Suppressor macrophage (primary cell): Measurements from ENCODE around the gene SP9.

Experiments
- DNase-seq, 4 experiments: peaks; one replicate each; pipeline ENCODE4 v3.0.0-alpha.2; 2020 to 2022

SP9 gene

DNA sequence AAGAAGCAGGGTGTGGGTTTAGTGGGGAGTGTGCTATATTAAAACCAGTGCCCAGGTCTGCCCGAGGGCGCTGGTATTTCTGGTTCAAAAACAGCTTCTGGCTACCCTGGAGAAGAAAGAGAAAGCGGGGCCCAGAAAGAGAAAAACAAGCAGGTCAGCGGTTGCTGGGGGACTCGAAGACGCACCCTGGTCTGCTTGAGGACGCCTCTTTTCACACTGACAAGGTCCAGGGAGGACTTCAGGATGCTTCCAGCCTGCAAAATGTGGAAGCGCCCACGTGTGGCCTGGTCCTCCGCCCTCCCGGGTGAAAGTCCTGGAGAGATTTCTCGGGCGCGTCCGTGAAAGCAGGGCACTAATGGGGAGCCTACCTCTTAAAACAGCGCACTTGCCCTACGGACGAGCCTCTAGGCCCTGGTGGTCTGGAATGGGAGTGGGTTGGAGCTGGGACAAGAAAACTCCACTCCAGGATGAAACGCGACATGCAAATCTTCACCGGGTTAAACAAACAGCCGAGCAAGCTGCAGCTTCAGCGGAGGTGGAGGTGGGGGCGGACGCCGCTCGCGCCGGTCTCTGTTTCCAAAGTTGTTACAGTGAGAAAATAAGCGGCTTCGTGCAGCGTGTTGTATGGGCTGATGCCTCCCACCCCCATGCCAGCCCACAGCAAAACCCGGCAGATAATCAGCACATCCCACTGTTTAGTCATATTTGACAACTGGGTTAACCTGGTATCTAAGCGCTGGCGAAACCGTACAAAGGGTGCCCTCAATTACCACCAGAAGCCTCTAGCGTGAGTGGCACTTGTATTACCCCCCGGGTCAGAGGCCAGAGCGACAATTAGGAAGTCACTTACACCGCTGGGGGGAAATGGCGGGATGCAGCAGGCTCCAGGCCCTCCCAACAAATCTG, 1.1 kb upstream of the SP9 start:
- peak in 2 of 4 experiments; percentile 31 to 48 for DNase-seq

DNA sequence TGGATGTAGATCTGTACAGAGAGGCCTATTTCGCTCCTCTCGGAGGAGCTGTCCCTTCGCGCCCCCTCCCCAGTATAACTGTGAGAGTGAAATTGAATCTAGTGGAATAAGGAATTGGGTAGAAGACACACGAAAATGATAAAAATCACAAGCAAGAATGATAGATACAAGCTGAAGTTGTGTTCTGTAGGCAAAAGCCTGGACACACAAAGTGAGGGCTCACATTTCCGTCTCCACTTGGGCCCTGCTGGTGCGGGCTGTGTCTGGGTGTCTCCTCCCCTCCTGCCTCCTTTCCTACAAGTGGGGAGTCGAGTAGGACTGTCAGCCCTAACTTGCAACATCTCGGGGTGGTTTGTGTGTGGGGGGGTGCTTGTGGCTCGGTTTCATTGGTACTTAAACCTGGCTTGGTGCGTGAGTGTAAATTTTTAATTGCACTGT, 457 bp upstream of the SP9 start:
- peak in 1 of 4 experiments; percentile 15 for DNase-seq

DNA sequence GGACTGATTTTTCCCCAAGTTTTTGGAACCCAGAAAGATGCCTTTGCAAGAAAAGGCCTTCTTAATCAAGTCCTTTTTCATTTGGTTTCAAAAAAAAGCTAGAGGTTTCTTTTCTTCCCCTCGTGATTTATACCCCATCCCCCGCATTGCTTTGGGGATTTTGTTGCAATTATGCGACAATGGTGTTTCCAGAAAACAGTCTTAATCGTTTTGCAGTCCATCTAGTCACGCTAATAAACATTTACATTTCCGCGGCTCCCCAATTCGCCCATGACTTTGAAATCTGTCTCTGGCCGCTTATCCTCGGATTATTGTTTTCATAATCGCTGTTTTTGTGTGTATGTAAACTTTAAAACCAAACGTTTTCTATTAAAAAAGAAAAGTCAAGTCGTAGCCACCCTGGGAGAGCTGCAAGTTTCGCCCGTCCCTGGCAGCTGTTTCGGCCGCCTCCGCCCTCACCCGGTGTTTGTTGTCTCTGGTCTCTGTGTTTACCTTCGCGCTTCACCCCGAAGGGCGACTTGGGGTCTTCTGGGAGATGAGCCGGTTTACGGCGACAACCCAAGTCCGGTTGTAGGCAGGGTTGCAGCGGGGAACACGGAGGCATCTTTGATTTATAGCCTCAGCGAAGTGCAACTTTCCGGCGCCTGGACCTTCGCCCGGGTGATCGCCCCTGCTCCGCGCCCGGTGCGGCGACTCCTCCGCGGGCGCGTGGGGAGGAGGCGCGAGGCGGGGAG, 667 bp downstream of the SP9 start:
- peak in 2 of 4 experiments; percentile 32 to 39 for DNase-seq

DNA sequence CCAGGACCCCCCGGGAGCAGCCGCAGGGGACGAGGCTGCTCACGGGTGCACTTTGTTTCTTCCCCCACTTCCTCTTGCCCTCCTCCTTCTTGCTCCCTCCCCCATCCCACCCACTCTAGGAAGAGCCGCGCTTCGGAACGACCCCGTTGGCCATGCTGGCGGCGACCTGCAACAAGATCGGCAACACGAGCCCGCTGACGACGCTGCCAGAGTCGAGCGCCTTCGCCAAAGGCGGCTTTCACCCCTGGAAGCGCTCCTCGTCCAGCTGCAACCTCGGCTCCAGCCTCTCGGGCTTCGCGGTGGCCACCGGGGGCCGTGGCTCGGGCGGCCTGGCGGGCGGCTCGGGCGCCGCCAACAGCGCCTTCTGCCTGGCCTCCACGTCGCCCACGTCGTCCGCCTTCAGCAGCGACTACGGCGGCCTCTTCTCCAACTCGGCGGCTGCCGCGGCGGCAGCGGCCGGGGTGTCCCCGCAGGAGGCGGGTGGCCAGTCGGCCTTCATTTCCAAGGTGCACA, 1.3 kb downstream of the SP9 start:
- DNase-seq, result peak in 2 of 4 experiments; percentile 51 to 60

DNA sequence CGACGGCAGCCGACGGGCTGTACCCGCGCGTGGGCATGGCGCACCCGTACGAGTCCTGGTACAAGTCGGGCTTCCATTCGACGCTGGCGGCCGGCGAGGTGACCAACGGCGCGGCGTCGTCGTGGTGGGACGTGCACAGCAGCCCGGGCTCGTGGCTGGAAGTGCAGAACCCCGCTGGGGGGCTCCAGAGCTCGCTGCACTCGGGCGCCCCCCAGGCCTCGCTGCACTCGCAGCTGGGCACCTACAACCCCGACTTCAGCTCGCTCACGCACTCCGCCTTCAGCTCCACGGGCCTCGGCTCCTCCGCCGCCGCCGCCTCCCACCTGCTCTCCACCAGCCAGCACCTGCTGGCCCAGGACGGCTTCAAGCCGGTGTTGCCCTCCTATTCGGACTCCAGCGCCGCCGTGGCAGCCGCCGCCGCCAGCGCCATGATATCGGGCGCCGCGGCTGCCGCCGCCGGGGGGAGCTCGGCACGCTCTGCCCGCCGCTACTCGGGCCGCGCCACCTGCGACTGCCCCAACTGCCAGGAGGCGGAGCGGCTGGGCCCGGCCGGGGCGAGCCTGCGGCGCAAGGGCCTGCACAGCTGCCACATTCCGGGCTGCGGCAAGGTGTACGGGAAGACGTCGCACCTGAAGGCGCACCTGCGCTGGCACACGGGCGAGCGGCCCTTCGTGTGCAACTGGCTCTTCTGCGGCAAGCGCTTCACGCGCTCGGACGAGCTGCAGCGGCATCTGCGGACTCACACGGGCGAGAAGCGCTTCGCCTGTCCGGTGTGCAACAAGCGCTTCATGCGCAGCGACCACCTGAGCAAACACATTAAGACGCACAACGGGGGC, 2.0 kb downstream of the SP9 start:
- peak in 3 of 4 experiments; percentile 46 to 78 (median 73) for DNase-seq

DNA sequence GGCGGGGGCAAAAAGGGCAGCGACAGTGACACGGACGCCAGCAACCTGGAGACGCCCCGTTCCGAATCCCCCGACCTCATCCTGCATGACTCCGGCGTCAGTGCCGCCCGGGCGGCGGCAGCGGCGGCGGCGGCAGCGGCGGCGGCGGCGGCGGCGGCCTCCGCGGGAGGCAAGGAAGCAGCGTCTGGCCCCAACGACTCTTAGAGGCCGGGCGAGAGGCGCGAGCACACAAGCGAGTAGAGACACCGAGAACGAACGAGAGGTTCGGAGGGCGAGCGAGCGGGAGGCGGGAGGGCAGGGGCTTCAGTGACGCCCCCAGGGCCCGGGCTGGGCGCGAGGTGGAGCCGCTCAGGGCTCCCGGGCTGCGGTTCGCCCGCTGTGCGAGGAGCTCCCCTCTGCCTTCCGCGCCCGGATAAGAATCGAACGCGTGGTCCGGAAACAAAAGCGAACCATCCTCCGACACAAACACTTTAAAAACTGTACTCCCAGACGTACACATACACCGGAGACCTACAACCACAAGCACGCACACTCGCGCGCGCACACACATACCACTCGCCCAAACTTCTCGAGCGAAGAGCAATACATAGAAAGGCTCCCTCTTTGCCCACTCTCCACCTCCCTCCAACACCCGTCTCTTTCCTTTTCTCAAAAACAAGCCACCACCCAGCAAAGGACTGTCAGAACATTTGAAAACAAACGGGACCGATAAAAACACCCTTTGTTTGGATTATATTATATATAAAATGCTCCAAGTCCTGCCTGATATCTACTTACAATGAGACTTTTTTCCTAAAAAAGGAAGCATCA, 2.8 kb downstream of the SP9 start:
- peak in 3 of 4 experiments; percentile 50 to 79 (median 75) for DNase-seq

DNA sequence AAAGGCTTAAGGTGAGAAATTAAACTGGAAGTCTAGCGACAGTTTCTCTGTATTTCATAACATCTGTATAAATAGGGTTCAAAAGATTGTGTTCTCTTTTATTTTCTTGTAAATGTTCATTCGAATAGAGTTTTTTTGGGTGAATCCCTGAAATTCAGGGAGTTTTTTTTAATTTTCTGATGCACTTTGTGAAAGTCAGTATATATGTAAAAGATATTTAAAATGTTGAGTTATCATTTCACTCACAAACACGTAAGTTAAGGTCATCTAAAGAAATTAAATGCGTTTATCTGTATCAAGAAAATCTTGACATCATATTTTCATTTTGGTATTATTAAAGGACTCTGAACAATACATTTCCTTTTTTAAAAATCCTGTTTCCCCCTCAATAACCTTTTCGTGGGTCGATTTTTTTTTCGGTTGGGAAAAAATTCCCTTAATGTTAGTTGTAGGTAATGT, 3.4 kb downstream of the SP9 start:
- DNase-seq, result no peak

DNA sequence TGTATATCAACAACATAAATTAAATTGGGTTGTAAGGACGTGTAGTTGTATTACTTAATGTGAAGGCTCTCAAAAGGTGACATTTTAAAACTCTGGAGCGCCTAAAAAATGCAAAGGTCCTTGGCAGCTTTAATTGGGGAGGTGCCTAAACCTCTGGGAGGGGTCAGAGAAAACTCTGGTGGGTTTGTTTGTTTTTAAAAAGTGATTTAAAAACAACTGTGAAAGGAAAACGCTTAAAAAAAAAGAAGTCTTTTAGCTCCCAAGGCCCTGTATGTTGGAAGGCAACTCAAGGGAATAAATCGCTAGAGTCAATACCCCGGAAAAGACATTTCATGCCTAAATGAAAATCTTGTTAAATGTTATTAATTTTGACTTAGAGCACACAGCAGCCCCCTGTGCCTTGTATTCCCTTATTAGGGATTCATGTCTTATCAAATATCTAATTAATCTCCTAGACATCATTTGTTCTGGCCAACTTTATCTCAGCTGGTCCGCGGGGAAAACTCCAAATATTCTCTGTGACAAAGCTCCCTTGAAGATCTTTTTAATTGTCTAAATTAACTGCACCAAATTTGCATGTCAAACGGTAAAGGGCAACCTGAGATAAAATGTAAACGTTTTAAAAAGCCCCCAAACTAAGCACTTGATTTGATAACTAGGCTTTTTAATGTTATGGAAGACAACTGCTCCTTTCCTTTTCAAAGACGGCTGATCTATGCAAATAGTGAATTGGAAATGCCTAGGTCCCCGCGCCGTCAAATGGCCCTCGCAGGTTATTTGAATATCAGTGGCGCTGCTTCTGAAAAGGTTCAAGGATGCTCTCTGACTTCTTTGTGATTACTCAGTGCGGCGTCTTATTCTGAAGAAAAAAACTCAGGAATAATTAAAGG, 4.2 kb downstream of the SP9 start:
- DNase-seq, result no peak

DNA sequence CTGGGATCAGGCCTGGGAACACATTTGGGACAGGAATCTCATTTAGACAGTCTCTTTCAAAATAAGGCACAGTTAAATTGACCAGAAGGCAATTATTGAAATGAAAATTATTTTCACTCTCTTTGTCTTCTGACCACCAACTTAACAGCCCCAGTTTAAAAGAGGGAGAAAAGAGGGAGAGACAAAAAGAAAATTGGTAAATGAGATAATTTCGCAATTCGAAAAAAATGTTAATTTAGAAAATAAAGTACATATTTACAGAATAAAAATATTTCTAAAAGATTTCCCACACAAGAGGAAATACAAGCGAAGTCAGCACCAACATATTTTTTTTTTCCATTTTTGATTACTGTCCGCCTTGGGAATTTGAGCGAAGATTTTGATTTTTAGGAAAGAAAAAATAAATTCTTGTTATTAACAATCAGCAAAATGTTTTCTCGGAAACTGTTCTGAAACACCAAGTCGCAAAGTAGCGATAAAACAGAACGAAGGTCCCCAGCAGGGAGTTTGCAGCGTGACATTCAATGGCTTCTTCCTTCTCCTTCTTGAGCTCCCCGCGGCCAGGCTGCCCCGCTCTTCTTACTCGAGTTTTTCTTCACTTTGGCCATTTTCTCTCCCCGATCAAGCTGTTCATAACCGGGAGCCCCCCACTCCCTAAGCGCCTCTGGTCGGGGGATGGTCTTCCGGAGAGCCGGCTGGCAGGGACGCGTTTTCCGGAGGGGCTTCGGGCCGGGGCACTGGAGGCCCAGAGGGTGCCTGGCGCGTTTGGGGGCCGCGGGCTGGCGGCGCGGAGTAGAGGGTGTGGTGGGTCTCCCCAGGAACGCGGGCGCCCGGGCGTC, 5.0 kb downstream of the SP9 start:
- DNase-seq, result peak; percentile 47 to 66 (median 56)

DNA sequence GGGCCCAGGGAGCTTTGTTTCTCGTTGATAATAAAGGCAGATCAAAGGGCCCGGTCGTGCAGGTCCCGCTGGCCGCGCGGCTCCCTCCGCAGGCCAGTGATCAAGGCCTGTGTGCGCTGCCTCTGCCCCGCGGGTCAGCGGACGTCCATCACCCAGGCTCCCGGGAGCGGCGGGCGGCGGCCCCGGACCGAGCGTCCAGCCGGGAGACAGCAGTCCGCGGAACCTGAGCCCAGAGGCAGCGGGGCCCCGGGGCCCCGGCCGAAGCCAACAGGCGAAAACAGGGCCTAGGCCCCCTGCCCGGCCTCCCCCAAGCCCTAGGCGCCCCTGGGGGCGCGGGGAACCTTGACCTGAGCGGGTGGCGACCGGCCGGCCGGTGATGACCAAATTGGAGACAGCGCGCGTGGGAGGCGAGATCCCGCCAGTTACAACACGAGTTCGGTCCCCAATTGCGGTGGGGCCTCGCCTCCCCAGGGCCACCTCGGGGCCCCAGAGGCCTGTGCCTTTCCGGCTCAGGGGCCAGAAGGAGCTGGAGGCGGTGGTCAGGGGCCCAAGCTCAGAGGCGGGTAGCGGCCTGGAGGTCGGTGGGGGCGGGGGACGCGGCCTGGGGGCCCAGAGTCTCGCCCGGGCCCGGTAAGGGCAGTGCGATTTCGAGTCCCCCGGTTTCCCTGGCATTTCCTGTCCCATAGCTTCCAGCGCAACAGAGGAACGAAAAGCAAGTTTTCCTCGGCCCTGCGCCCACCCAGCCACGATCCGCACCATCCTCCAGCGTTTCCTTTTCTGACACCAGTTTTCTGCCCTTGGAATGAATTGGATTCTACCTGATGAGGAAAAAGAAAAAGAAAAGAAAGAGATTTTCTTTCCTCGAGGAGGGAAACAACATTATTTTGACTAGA, 5.9 kb downstream of the SP9 start:
- peak in 1 of 4 experiments; percentile 50 for DNase-seq

DNA sequence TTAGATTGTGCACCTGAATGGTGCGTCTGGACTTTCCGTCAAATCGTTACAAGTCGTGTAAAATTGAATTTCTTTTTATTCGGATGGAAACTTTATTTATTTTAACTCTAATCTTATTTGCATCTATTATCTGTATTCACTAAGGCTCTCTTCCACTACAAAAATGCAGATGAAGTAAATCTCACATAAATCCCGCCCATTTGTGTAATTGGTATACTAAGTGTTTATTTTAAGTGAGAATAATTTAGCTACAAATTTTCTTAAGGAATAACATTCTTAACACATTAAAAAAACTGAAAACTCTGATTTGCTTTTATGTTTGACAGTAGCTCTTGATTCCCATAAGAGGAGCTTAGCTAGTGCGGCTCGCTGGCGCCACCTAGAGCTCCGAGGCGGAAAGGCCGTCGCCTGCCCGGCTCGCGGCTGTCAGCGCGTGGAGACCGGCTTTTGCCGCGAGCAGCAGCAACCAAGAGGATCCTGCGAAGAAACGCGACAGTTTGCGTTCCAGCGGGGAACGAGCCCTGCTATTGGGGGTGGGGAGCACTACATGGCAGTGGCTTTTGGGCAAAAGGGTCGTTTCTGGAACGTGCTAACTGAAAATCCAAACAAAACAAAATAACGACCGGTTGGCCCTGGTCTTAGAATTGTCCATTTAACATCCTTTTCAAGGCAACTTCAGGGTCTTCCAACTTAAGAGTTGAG, 6.7 kb downstream of the SP9 start:
- peak; percentile 89 to 94 (median 94) for DNase-seq

DNA sequence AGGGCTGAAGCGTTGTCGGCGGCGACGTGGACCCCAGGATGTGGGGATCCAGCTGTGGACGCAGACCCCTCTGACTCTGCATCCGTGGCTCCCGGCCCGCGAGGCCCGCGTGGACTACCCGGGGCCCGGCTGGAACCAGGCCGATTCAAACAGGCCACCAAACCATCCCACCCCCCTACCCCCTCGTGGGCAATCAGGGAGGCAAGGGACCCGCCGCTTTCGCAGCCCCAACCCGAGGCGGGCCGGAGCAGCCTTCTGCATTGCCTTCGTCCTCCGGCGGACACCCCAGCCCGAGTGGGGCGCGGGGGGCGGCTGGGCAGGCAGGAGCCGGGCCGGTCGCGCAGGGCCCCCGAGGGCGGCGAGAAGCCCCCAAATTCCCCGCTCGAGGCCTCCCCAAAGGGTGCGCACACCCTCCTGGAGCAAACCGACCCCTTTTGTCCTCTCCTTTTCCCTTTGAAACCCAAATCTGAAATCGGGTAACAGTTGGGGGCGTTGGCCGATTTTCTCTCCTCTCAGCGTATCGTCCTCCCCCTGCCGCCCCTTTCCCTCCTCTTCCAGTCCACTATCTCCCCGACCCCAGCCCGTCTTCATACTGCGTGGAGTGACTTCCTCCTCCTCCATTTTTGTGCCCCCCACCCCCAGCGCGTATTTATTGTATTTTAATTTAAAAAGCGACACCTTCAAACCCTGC, 7.4 kb downstream of the SP9 start:
- peak in 1 of 4 experiments; percentile 29 for DNase-seq

DNA sequence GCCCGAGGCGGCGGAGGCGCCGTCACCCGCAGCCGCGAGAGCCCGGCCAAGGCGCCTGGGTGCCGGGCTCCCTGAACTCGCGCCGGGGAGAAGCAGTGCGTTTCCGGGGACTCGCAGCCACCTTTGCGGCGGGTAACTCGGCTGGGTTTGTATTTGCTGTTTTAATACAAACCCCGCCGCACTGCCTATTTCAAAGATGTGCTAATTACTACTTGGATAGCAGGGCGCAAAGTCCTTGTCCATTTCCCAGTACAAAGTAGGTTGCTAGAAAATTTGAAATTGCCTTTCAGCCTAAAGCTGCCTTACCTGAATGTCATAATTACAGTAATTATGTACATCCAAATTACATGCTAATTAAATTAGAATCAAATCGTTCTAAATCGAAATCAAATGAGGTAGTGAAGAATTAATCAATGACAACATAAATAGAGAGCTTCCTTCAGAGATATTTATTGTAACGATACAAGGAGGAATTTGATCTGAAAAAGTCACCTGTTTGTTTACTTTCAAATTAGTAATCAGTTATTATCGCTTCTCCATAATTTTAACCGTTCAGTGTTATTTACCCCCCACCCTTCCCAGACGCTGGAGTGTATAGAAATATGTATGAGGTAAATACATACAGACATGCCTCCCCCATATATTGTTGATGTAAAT, 8.1 kb downstream of the SP9 start:
- DNase-seq, result peak in 1 of 4 experiments; percentile 51

DNA sequence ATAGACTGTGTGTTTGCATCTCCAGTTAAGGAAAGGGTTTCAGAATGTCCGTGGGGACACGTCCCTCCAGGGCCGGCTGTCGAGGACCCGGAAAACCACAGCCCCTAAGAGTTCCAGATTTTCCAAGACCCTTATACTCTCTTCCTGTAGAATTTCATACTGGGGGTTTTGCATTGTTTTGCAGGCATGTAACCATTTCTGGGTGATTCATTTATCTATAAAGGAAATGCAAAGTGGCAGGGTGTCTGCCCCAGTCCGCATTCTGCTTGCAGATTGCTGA, 8.5 kb downstream of the SP9 start:
- peak in 1 of 4 experiments; percentile 31 for DNase-seq

DNA sequence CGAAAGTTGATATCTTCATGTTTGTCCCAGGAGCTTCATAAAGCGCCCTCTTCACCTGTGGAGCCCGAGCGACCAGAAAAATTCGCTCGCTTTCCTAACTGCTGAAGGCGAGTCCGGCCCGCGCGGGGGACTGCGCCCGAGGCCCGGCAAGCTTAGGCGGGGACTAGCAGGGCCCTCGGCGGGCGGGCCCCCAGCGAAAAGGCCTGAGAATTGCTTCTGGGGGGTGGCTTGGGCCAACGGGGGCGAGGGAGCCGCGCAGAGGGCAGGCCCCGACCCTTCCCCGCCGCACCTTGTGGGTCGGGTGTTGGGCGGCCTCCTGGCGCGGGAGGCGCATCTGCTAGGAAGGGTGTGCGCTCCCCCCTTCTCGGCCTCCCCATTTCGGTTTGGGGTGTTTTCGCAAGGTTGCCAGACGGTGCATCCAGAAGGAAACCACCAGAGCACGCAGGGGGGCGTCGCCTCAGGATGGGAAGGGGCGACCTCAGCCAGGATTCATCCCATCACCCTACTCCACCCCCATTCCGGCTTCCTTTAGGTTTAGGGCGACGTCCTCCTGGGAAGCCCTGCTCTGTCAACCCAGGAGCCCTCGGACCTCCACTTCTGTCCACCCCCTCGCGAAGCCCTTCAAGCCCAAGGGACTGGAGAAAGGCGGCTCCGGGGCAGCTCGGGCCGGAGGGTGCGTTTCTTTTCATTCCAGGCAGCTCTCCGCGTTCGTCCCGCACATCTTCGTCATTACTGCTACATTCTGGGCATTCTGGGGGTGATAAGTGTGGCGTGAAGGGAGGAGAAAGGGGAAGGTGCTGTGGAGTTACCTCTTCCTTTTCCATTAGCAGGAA, 9.1 kb downstream of the SP9 start:
- peak in 1 of 4 experiments; percentile 53 for DNase-seq
